H9 (cell line): ENCODE data around the gene TANGO6. TPM values are rescaled to one million over a fixed set of nuclear protein-coding genes. Genes with fewer than 3 reads are reported as not detected.

Experiments used
- DNase-seq: peaks from one replicate; pipeline ENCODE4 v3.0.0-alpha.2; 2017
- H2AFZ ChIP-seq: one replicate; pipeline ENCODE4 v1.6.1; 2013; ENCODE audit warnings: mild to moderate bottlenecking, low read length, control low read depth, moderate library complexity
- H2AK5ac ChIP-seq: 2 replicates; pipeline ENCODE4 v1.6.1; 2013; ENCODE audit warnings: low read length, control low read depth, mixed read lengths; ENCODE audit not compliant: insufficient read length
- H2BK120ac ChIP-seq: one replicate; pipeline ENCODE4 v1.6.1; 2013; ENCODE audit warnings: low read depth, mild to moderate bottlenecking, low read length, control low read depth, inconsistent platforms; ENCODE audit not compliant: poor library complexity, severe bottlenecking
- H2BK12ac ChIP-seq: 2 replicates; pipeline ENCODE4 v1.6.1; 2013; ENCODE audit warnings: low read length, control low read depth, mixed read lengths, low read depth; ENCODE audit not compliant: insufficient read length
- H2BK15ac ChIP-seq: 2 replicates; pipeline ENCODE4 v1.6.1; 2013; ENCODE audit warnings: low read depth, low read length, control low read depth
- H2BK20ac ChIP-seq: one replicate; pipeline ENCODE4 v1.6.1; 2013; ENCODE audit warnings: low read depth, mild to moderate bottlenecking, low read length, control low read depth, inconsistent platforms; ENCODE audit not compliant: poor library complexity, severe bottlenecking
- H2BK5ac ChIP-seq: 2 replicates; pipeline ENCODE4 v1.6.1; 2013; ENCODE audit warnings: low read length, control low read depth, mixed read lengths; ENCODE audit not compliant: insufficient read length
- H3K14ac ChIP-seq: 2 replicates; pipeline ENCODE4 v1.6.1; 2013; ENCODE audit warnings: low read length, control low read depth; ENCODE audit not compliant: insufficient read depth
- H3K18ac ChIP-seq: 2 replicates; pipeline ENCODE4 v1.6.1; 2013; ENCODE audit warnings: low read depth, mild to moderate bottlenecking, mixed read lengths, low read length, control low read depth; ENCODE audit not compliant: insufficient read length
- H3K23ac ChIP-seq: 2 replicates; pipeline ENCODE4 v1.6.1; 2013; ENCODE audit warnings: low read length, control low read depth, mixed read lengths, low read depth; ENCODE audit not compliant: insufficient read length
- H3K23me2 ChIP-seq: 2 replicates; pipeline ENCODE4 v1.6.1; 2013; ENCODE audit warnings: low read depth, mild to moderate bottlenecking, mixed read lengths, low read length, control low read depth; ENCODE audit not compliant: insufficient read length, poor library complexity, severe bottlenecking
- H3K27ac ChIP-seq: 2 replicates; pipeline ENCODE4 v1.5.1; 2013; ENCODE audit warnings: low read length, control low read depth, mixed read lengths, low read depth; ENCODE audit not compliant: insufficient read length
- H3K27me3 ChIP-seq: 2 replicates; pipeline ENCODE4 v1.6.1; 2013; ENCODE audit warnings: low read length, control low read depth, inconsistent platforms; ENCODE audit not compliant: insufficient read depth
- H3K4ac ChIP-seq: 2 replicates; pipeline ENCODE4 v1.6.1; 2013; ENCODE audit warnings: low read depth, mild to moderate bottlenecking, control low read depth, inconsistent platforms, low read length, moderate library complexity
- H3K4me1 ChIP-seq: 2 replicates; pipeline ENCODE4 v1.6.1; 2013; ENCODE audit warnings: low read length, control low read depth, inconsistent platforms; ENCODE audit not compliant: insufficient read depth
- H3K4me2 ChIP-seq: 2 replicates; pipeline ENCODE4 v1.6.1; 2013; ENCODE audit warnings: low read length, control low read depth, mixed read lengths; ENCODE audit not compliant: insufficient read length, insufficient read depth
- H3K56ac ChIP-seq: 2 replicates; pipeline ENCODE4 v1.6.1; 2013; ENCODE audit warnings: low read depth, mild to moderate bottlenecking, mixed read lengths, low read length, control low read depth; ENCODE audit not compliant: insufficient read length
- H3K79me1 ChIP-seq: 2 replicates; pipeline ENCODE4 v1.6.1; 2013; ENCODE audit warnings: low read depth, mild to moderate bottlenecking, moderate library complexity, low read length, control low read depth, inconsistent platforms; ENCODE audit not compliant: insufficient read depth, poor library complexity, severe bottlenecking
- H3K79me2 ChIP-seq: 2 replicates; pipeline ENCODE4 v1.6.1; 2013; ENCODE audit warnings: low read length, control low read depth, inconsistent platforms; ENCODE audit not compliant: insufficient read depth
- H3K9ac ChIP-seq: 2 replicates; pipeline ENCODE4 v1.6.1; 2013; ENCODE audit warnings: low read length, control low read depth, mixed read lengths; ENCODE audit not compliant: insufficient read length; ENCODE audit errors: extremely low read depth
- H3K9me3 ChIP-seq: one replicate; pipeline ENCODE4 v1.6.1; 2013; ENCODE audit warnings: low read depth, low read length, inconsistent platforms; ENCODE audit not compliant: control insufficient read depth
- H3T11ph ChIP-seq: one replicate; pipeline ENCODE4 v1.6.1; 2013; ENCODE audit warnings: mild to moderate bottlenecking, low read length, control low read depth, inconsistent platforms
- H4K20me1 ChIP-seq: one replicate; pipeline ENCODE4 v1.6.1; 2013; ENCODE audit not compliant: control insufficient read depth, insufficient read length, insufficient read depth
- H4K5ac ChIP-seq: 2 replicates; pipeline ENCODE4 v1.6.1; 2013; ENCODE audit warnings: low read depth, mild to moderate bottlenecking, mixed read lengths, low read length, control low read depth; ENCODE audit not compliant: insufficient read length
- H4K8ac ChIP-seq: replicated peaks from 2 replicates; pipeline ENCODE4 v1.6.1; 2013; ENCODE audit warnings: low read length, control low read depth, mixed read lengths, low read depth; ENCODE audit not compliant: insufficient read length
- H4K91ac ChIP-seq: 2 replicates; pipeline ENCODE4 v1.6.1; 2013; ENCODE audit warnings: low read depth, mild to moderate bottlenecking, moderate library complexity, mixed read lengths, low read length, control low read depth; ENCODE audit not compliant: insufficient read length
- H3K27ac Mint-ChIP-seq, 3 experiments: 2 replicates in 2 of 3; 3 replicates in 1 of 3; pipeline ENCODE4 v1.8.0; 2020 to 2021; ENCODE audit warnings: mixed read lengths in 3 of 3, mild to moderate bottlenecking in 1 of 3, moderate library complexity in 1 of 3
- H3K27me3 Mint-ChIP-seq: 2 replicates; pipeline ENCODE4 v1.8.0; 2021; ENCODE audit warnings: low read depth, mild to moderate bottlenecking, moderate library complexity, mixed read lengths
- H3K36me3 Mint-ChIP-seq, 3 experiments: 2 replicates in 2 of 3; 3 replicates in 1 of 3; pipeline ENCODE4 v1.8.0; 2020 to 2021; ENCODE audit warnings: low read depth in 3 of 3, mixed read lengths in 3 of 3; ENCODE audit not compliant: insufficient read depth in 1 of 3
- H3K4me1 Mint-ChIP-seq, 2 experiments: 2 replicates each; pipeline ENCODE4 v1.8.0; 2020; ENCODE audit warnings: mixed read lengths in 2 of 2
- H3K4me3 Mint-ChIP-seq, 2 experiments: 2 replicates in 1 of 2; 3 replicates in 1 of 2; pipeline ENCODE4 v1.8.0; 2020 to 2021; ENCODE audit warnings: mild to moderate bottlenecking in 2 of 2, mixed read lengths in 2 of 2, moderate library complexity in 1 of 2
- H3K9me3 Mint-ChIP-seq, 2 experiments: 2 replicates in 1 of 2; 3 replicates in 1 of 2; pipeline ENCODE4 v1.8.0; 2020; ENCODE audit warnings: mild to moderate bottlenecking in 2 of 2, mixed read lengths in 2 of 2, moderate library complexity in 1 of 2
- WGBS: extraction: QIAGEN DNeasy Blood & Tissue Kit; methylation state at CpG from one replicate; pipeline ENCODE4 v1.1.7; 2013; ENCODE audit warnings: missing lambda C conversion rate, low lambda C conversion rate, mixed read lengths; ENCODE audit not compliant: insufficient read length; ENCODE audit errors: extremely low coverage; 5-methylcytosine and 5-hydroxymethylcytosine counted together
- total RNA-seq: library from RNA; stranded (reverse); gene quantifications from 2 replicates; pipeline ENCODE4 v1.2.1, GENCODE V29; 2021
- TF ChIP-seq, protein P1 (sequence below): fragments of 200-600 bp; sonication (generic); conservative IDR thresholded peaks from 3 replicates; pipeline ENCODE4 v1.8.0; 2021; ENCODE audit warnings: antibody characterized with exemption, mild to moderate bottlenecking

Gene TANGO6
- total RNA-seq, 1 experiment from 2014 or later, result 12.0 TPM

DNA sequence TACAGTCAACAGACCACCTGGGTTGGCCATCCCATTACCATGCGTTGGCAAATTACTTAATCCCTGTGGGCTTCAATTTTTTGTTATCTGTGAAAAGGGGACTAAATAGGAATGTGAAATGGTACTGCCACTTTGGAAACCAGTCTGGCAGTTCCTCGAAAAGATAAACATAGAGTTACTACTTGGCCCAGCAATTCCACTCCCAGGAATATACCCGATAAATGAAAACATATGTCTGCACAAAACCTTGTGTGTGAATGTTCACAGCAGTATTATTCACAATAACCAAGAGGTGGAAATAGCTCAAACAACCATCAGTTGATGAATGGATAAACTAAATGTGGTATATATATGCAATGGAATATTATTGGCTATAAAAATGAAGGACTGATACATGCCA, 87.9 kb downstream of the TANGO6 start:
- H3K23ac ChIP-seq, result no peak overlapping the region
- H3K4me2 ChIP-seq, result no peak overlapping the region
- H3K9me3 ChIP-seq, result no peaks in the 10 kb centered on the region
- H3K9me3 Mint-ChIP-seq, result peaks cover 0 to 5% of the 10 kb centered on the region in 2 experiments; a peak in 2 of 5 replicates
- no peak overlapping the region for H4K8ac ChIP-seq
- H3T11ph ChIP-seq, result no peak overlapping the region
- no peak overlapping the region for H3K27ac Mint-ChIP-seq
- H3K4me1 Mint-ChIP-seq, result no peaks in the 10 kb centered on the region
- H3K18ac ChIP-seq, result no peak overlapping the region
- DNase-seq, result no peak
- H3K27me3 Mint-ChIP-seq, result no peaks in the 10 kb centered on the region
- no peak overlapping the region for H4K5ac ChIP-seq
- H2BK15ac ChIP-seq, result no peak overlapping the region
- no peak overlapping the region for H3K56ac ChIP-seq
- no peak overlapping the region for H3K9ac ChIP-seq
- H3K4me1 ChIP-seq, result no peaks in the 10 kb centered on the region
- no peak overlapping the region for H2BK20ac ChIP-seq
- WGBS, result no CpG with 5 or more reads among the region's 3 CpGs
- no peaks in the 10 kb centered on the region for H4K20me1 ChIP-seq
- no peaks in the 10 kb centered on the region for H3K79me2 ChIP-seq
- H3K4ac ChIP-seq, result no peak overlapping the region
- no peak overlapping the region for H2AK5ac ChIP-seq
- TF ChIP-seq, protein P1, sequence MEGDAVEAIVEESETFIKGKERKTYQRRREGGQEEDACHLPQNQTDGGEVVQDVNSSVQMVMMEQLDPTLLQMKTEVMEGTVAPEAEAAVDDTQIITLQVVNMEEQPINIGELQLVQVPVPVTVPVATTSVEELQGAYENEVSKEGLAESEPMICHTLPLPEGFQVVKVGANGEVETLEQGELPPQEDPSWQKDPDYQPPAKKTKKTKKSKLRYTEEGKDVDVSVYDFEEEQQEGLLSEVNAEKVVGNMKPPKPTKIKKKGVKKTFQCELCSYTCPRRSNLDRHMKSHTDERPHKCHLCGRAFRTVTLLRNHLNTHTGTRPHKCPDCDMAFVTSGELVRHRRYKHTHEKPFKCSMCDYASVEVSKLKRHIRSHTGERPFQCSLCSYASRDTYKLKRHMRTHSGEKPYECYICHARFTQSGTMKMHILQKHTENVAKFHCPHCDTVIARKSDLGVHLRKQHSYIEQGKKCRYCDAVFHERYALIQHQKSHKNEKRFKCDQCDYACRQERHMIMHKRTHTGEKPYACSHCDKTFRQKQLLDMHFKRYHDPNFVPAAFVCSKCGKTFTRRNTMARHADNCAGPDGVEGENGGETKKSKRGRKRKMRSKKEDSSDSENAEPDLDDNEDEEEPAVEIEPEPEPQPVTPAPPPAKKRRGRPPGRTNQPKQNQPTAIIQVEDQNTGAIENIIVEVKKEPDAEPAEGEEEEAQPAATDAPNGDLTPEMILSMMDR, result no peak
- H2BK5ac ChIP-seq, result no peak overlapping the region
- no peak overlapping the region for H3K14ac ChIP-seq
- H3K23me2 ChIP-seq, result no peaks in the 10 kb centered on the region
- H2BK12ac ChIP-seq, result no peak overlapping the region
- no peak overlapping the region for H4K91ac ChIP-seq
- no peaks in the 10 kb centered on the region for H3K79me1 ChIP-seq
- no peaks in the 10 kb centered on the region for H3K27me3 ChIP-seq
- no peak overlapping the region for H3K27ac ChIP-seq
- peaks cover 26 to 43% (median 36%) of the 10 kb centered on the region in 3 experiments for H3K36me3 Mint-ChIP-seq
- H2AFZ ChIP-seq, result no peak overlapping the region
- no peak overlapping the region for H2BK120ac ChIP-seq
- no peak overlapping the region for H3K4me3 Mint-ChIP-seq
